CD4-positive, alpha-beta T cell (primary cell): ENCODE data around the gene LAMTOR1. TPM values are rescaled to one million over a fixed set of nuclear protein-coding genes. Genes with fewer than 3 reads are reported as not detected.
A peak's percentile ranks its signal among the peaks of the same experiment; 100 is the strongest.

Experiments used
- ATAC-seq: fragments of 200-7000 bp; cut with Tn5 transposase; one replicate; pipeline ENCODE4 v1.10.0; 2022; ENCODE audit warnings: mild to moderate bottlenecking; ENCODE audit not compliant: poor library complexity
- CTCF ChIA-PET: fragments of 350-600 bp; sonication (Branson Sonifier 250); formaldehyde crosslinking; loops from one replicate; lab custom pipeline; 2021; ENCODE audit warnings: antibody characterized with exemption, inconsistent platforms; lab: Charles Lee
- POLR2A ChIA-PET: fragments of 350-600 bp; sonication (Branson Sonifier 250); formaldehyde crosslinking; loops from one replicate; lab custom pipeline; 2021; ENCODE audit warnings: antibody characterized with exemption, inconsistent platforms; lab: Charles Lee
- DNase-seq, 14 experiments: peaks; one replicate each; pipeline ENCODE4 v3.0.0-alpha.2; 2013 to 2020; ENCODE audit warnings: mixed read lengths in 2 of 14
- H3K27ac ChIP-seq, 2 donors: one replicate each; pipeline versions ENCODE4 v1.5.1 to v1.7.0; 2013; ENCODE audit warnings: low read length in 2 of 2, low read depth in 1 of 2, mild to moderate bottlenecking in 1 of 2
- H3K27me3 ChIP-seq, 2 experiments: 1 replicate in 1 of 2; 2 replicates in 1 of 2; pipeline versions ENCODE4 v1.6.1 to v1.7.0; 2013; ENCODE audit warnings: low read length in 2 of 2, control low read depth in 1 of 2, mild to moderate bottlenecking in 1 of 2, moderate library complexity in 1 of 2; ENCODE audit not compliant: insufficient read depth in 2 of 2, control insufficient read depth in 1 of 2
- H3K36me3 ChIP-seq: one replicate; pipeline ENCODE4 v1.6.1; 2013; ENCODE audit warnings: low read length, control low read depth; ENCODE audit not compliant: insufficient read depth
- H3K4me1 ChIP-seq: one replicate; pipeline ENCODE4 v1.6.1; 2013; ENCODE audit warnings: low read length, control low read depth; ENCODE audit not compliant: insufficient read depth
- H3K4me3 ChIP-seq: one replicate; pipeline ENCODE4 v1.5.1; 2013; ENCODE audit warnings: mild to moderate bottlenecking, low read length, moderate library complexity
- H3K9me3 ChIP-seq, 2 experiments: 1 replicate in 1 of 2; 2 replicates in 1 of 2; pipeline versions ENCODE4 v1.6.1 to v1.7.0; 2013; ENCODE audit warnings: low read length in 2 of 2, mild to moderate bottlenecking in 2 of 2, control low read depth in 1 of 2, moderate library complexity in 1 of 2; ENCODE audit not compliant: control insufficient read depth in 1 of 2, insufficient read depth in 1 of 2
- H3K27ac Mint-ChIP-seq: one replicate; pipeline ENCODE4 v1.8.0; 2020; ENCODE audit warnings: mixed read lengths
- H3K27me3 Mint-ChIP-seq: one replicate; pipeline ENCODE4 v1.8.0; 2021; ENCODE audit warnings: mixed read lengths
- H3K36me3 Mint-ChIP-seq: one replicate; pipeline ENCODE4 v1.8.0; 2021; ENCODE audit warnings: low read depth, mixed read lengths
- H3K4me1 Mint-ChIP-seq: one replicate; pipeline ENCODE4 v1.8.0; 2021; ENCODE audit warnings: low read depth, mixed read lengths
- H3K4me3 Mint-ChIP-seq: one replicate; pipeline ENCODE4 v1.8.0; 2020; ENCODE audit warnings: mild to moderate bottlenecking, mixed read lengths
- H3K9me3 Mint-ChIP-seq: one replicate; pipeline ENCODE4 v1.8.0; 2020; ENCODE audit warnings: mixed read lengths
- CTCF ChIP-seq: fragments of 200-600 bp; IDR thresholded peaks from one replicate; pipeline ENCODE4 v1.8.0; 2022; ENCODE audit warnings: antibody characterized with exemption, mild to moderate bottlenecking
- intact Hi-C, 2 experiments: fragments of 100-400 bp; cut with DNase I in 1 of 2; cut with micrococcal nuclease in 1 of 2; formaldehyde crosslinking; loops; one replicate each; pipeline versions ENCODE4 v1.15.1 to v1.9.0; 2023 to 2025; cut with DNase I, micrococcal nuclease
- total RNA-seq, 174 experiments: library from RNA in 2 of 174; stranded (reverse) in 2 of 174; gene quantifications; one replicate each; pipeline ENCODE4 v1.2.3 and lab custom pipeline; 2021 to 2026

The LAMTOR1 gene
- total RNA-seq, 2 experiments from 2014 or later, result 29.5 to 30.4 TPM

GRCh38 chr11:72085621-72086351 is 17.3 kb downstream of the LAMTOR1 start:
- peaks cover 32% of the 10 kb centered on the region for H3K36me3 ChIP-seq
- ChIA-PET CTCF (interaction anchor here (0.8 to 3.4 kb wide), 5 partner anchors 53 to 108 kb away, joined by 3 to 31 read pairs (median 4); no protein-coding TSS in a partner anchor), POLR2A (interaction anchor here (0.8 to 2.5 kb wide), 4 partner anchors 27 to 60 kb away, joined by 3 to 10 read pairs (median 3); no protein-coding TSS in a partner anchor)

DNA sequence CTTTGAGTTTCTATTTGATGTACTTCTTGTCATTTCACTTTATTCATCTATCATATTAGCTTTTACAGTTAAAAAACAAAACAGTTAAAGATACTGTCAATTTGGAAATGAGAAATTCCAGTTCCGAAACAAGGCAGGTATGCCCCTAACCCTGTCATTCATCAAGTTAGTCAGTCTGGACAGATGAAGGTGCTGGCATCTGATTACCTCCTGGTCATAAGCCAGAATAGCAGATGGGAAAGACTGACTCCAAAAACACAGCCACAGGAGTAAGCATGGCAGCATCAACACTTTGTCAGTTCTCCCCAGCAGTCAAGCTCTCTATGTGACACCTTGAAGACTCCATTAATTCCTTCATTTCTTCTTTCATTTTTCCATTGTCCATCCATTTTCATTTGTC is 18.1 kb downstream of the LAMTOR1 start:
- peaks cover 19% of the 10 kb centered on the region for H3K4me1 ChIP-seq
- Mint-ChIP-seq H3K36me3 (peaks cover 25% of the 10 kb centered on the region), H3K4me1 (peaks cover 25% of the 10 kb centered on the region), H3K27me3 (no peaks in the 10 kb centered on the region), H3K27ac (no peak overlapping the region), H3K4me3 (no peak overlapping the region), H3K9me3 (no peaks in the 10 kb centered on the region)
- no peak for ATAC-seq
- no peak for TF ChIP-seq CTCF
- POLR2A ChIA-PET, result interaction anchor here (0.6 to 0.9 kb wide), 5 partner anchors 28 to 1328 kb away, joined by 3 to 4 read pairs (median 3); no protein-coding TSS in a partner anchor
- peaks cover 25% of the 10 kb centered on the region for H3K36me3 ChIP-seq
- intact Hi-C loops, result no loop called here
- CTCF ChIA-PET, result interaction anchor here (1.9 to 3.4 kb wide), 2 partner anchors 59 to 60 kb away, joined by 4 to 31 read pairs; no protein-coding TSS in a partner anchor
- H3K9me3 ChIP-seq, result no peaks in the 10 kb centered on the region
- DNase-seq, result no peak
- H3K27ac ChIP-seq, result no peak overlapping the region
- H3K4me3 ChIP-seq, result no peak overlapping the region
- H3K27me3 ChIP-seq, result no peaks in the 10 kb centered on the region

More at GRCh38 chr11:72085621-72086351, 17.3 kb downstream of the LAMTOR1 start:
- Histone ChIP-seq H3K27me3 (no peaks in the 10 kb centered on the region), H3K4me1 (peaks cover 15% of the 10 kb centered on the region), H3K27ac (no peak overlapping the region), H3K9me3 (no peaks in the 10 kb centered on the region), H3K4me3 (no peak overlapping the region)
- DNase-seq (no peak), ATAC-seq (no peak)
- Mint-ChIP-seq H3K4me3 (no peak overlapping the region), H3K27ac (peak overlapping the region; percentile 50), H3K36me3 (peaks cover 20% of the 10 kb centered on the region), H3K27me3 (no peaks in the 10 kb centered on the region), H3K4me1 (peaks cover 17% of the 10 kb centered on the region), H3K9me3 (no peaks in the 10 kb centered on the region)
- TF ChIP-seq CTCF, result no peak
- intact Hi-C loops, result no loop called here

DNA sequence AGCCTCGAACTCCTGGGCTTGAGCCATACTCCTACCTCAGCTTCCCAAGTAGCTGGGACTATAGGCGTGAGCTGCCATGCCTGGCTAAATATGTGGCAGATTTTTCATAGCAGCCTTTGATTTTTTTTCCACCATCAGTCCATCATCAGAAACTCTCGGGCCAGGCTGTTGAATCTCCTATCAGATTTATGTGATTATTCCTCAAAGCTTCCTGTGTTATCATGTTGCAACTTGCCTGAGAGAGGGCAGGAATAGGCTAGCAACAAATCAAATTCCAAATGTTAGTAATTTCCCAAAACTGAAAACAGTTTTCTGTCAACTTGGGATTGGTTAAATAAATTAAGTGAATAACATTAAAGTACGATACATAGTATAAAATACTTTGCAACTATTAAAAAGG is 19.0 kb downstream of the LAMTOR1 start:
- Mint-ChIP-seq H3K9me3 (no peaks in the 10 kb centered on the region), H3K36me3 (peaks cover 21% of the 10 kb centered on the region), H3K27ac (peak overlapping the region; percentile 88), H3K4me3 (no peak overlapping the region), H3K4me1 (peaks cover 30% of the 10 kb centered on the region), H3K27me3 (no peaks in the 10 kb centered on the region)
- CTCF ChIA-PET, result interaction anchor here (0.7 to 3.4 kb wide), 2 partner anchors 59 to 154 kb away, joined by 4 to 31 read pairs; no protein-coding TSS in a partner anchor
- intact Hi-C loops, result no loop called here
- POLR2A ChIA-PET, result interaction anchor here (0.9 kb wide), 1 partner anchor 44 kb away, joined by 3 read pairs; no protein-coding TSS in a partner anchor
- Histone ChIP-seq H3K9me3 (no peaks in the 10 kb centered on the region), H3K36me3 (peaks cover 17% of the 10 kb centered on the region), H3K4me1 (peaks cover 28% of the 10 kb centered on the region), H3K27me3 (no peaks in the 10 kb centered on the region), H3K4me3 (no peak overlapping the region), H3K27ac (no peak overlapping the region)
- ATAC-seq (no peak), DNase-seq (no peak)
- TF ChIP-seq CTCF, result no peak
